Measurements from ENCODE around the gene PROB1. TPM values are rescaled to one million over a fixed set of nuclear protein-coding genes. Genes with fewer than 3 reads are reported as not detected.

Gene PROB1
- total and polyA plus RNA-seq, 9 of the 15 experiments (the other 6 are each of a cell fraction or from before 2014, with no cell fraction given) = 0.01 to 1.8 (median 0.47) TPM

- TF ChIP-seq CHD7 (IDR thresholded peaks at IDR 0.05; ENCODE audit: low read depth, low read length) (no peak), CBFA2T3 (IDR thresholded peaks at IDR 0.05) (no peak), EP400 (IDR thresholded peaks at IDR 0.05) (no peak), YBX1 (IDR thresholded peaks at IDR 0.05) (no peak), MXD1 (CRISPR knock-in tag; IDR thresholded peaks at IDR 0.05; ENCODE audit: borderline replicate concordance, poor library complexity, severe bottlenecking) (no peak), HMGN3 (IDR thresholded peaks at IDR 0.05; ENCODE audit: borderline replicate concordance, extremely low read depth, insufficient read length, low read depth, low read length) (no peak)
Measured at GRCh38 chr5:139401546-139401945, 6.6 kb upstream of the PROB1 start (continued).
